ENCODE measurements around the gene GTF2H4.
"Not testable (repeated sequence)": the region's sequence is repeated elsewhere in the genome, so short reads cannot be mapped to it uniquely, and the experiment has no call there.

GTF2H4 gene

GRCh38 chr6:30895343-30895742, 12.7 kb upstream of the GTF2H4 start:
- DNase-seq (ENCODE audit: low spot score): no peak

GRCh38 chr6:30896541-30896940, 11.5 kb upstream of the GTF2H4 start:
- no peak for DNase-seq (ENCODE audit: low spot score)

DNA sequence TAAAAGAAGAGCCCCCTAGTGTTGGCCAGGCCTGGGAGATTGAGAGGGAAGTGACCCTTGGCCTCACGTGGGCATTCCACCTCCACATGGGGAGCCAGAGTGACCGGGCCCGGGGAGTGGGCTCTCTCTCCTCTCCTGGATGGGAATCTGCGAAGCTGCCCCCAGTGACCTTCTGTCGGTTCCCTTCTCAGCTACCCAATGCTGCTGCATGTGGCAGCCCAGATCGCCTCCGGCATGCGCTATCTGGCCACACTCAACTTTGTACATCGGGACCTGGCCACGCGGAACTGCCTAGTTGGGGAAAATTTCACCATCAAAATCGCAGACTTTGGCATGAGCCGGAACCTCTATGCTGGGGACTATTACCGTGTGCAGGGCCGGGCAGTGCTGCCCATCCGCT, 10.1 kb upstream of the GTF2H4 start:
- no peak for DNase-seq (ENCODE audit: low spot score)

DNA sequence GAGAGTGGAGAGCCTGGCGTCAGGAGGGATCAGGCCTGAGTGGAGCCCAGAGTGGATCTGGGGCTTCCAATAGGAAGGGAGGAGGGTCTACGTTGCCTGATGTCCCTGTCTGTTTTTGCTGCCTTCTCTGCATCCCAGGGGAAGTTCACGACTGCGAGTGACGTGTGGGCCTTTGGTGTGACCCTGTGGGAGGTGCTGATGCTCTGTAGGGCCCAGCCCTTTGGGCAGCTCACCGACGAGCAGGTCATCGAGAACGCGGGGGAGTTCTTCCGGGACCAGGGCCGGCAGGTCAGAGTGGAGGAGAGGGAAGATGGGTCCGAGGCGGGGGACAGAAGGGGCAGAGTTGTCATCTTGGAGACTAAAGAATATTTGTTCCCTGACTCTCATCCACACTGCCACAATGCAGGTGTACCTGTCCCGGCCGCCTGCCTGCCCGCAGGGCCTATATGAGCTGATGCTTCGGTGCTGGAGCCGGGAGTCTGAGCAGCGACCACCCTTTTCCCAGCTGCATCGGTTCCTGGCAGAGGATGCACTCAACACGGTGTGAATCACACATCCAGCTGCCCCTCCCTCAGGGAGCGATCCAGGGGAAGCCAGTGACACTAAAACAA, 9.2 kb upstream of the GTF2H4 start:
- DNase-seq (ENCODE audit: low spot score): no peak

DNA sequence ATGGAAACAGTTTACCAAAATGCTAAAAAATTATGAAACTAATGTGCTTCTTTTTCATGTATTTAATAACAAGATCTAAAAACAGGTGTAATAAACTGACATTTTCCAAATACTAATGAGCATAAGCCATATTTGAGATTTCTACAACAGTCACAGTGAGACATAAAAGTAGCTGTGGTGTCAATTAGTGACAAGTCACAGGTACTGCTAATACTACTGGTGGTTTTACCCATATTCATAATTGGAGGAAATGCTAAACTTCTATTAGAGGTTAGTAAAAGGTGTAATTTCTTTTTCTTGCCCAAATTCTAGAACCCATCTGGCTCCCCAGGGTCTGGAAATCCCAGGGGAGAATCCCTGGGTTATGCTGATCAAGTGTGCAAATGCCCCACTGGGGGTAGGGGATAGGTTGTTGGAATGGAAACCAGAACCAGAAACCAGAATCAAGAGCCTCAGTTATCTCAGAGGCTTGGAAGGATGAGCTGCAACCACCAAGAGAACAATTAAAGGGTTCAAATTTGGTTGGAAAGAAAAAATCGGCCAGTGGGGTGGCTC, 7.1 kb upstream of the GTF2H4 start:
- no peak for DNase-seq (ENCODE audit: low spot score)

- no peak for DNase-seq (ENCODE audit: low spot score)
Observed at GRCh38 chr6:30901436-30901835, 6.6 kb upstream of the GTF2H4 start.

GRCh38 chr6:30902196-30902595, 5.8 kb upstream of the GTF2H4 start:
- DNase-seq (ENCODE audit: low spot score): not testable (repeated sequence)

DNA sequence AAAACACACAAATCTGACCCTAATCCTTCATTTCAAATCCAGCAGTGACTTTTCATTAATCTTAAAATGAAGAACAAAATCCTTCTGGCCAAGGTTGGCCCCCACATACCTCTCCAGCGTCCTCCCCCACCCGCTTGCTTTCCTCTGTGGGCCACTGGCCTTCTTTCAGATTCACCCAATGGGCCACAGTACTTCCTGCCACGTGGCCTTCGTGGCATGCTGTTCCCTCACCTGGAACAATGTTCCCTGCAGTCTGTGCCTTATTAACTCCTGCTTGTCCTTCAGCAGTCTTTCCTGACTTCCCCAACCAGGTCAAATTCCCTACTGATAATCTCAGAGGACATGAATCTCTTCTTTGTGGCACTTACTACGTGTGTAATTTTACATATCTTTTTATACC, 5.3 kb upstream of the GTF2H4 start:
- no peak for DNase-seq (ENCODE audit: low spot score)

GRCh38 chr6:30903236-30903635, 4.8 kb upstream of the GTF2H4 start:
- no peak for DNase-seq (ENCODE audit: low spot score)

DNA sequence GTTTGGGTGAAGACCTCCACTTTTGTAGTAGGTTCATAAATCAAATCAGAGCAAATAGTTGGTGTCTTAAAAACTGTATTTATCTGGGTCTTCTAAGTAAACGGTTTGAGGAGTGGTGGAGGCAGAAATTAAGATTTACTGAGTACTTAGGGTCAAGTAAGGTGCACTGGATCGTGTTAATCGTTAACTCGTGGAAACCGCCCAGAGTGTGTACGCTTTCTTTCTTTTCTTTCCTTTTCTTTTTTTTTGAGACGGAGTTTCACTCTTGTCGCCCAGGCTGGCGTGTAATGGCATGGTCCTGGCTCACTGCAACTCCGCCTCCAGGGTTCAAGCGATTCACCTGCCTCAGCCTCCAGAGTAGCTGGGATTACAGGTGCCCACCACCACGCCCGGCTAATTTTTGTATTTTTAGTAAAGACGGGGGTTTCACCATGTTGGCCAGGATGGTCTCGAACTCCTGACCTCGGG, 683 bp upstream of the GTF2H4 start:
- not testable (repeated sequence) for DNase-seq (ENCODE audit: low spot score)

- DNase-seq (ENCODE audit: low spot score): no peak
Observed at GRCh38 chr6:30908700-30909099, 693 bp downstream of the GTF2H4 start.

DNA sequence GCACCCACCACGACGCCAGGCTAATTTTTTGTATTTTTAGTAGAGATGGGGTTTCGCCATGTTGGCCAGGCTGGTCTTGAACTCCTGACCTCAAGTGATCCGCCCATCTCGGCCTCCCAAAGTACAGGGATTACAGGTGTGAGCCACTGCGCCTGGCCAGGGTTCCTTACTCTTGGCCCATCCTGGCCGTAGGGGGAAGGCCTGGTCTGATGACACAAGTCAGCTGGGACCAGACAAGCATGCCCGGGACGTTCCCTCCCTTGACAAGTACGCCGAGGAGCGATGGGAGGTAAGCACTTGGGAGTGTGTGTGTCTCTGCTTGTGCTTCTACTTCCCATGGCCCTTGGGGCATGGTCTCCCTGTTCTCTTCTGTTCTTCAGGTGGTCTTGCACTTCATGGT, 2.5 kb downstream of the GTF2H4 start:
- not testable (repeated sequence) for DNase-seq (ENCODE audit: low spot score)

- no peak for DNase-seq (ENCODE audit: low spot score)
Observed at GRCh38 chr6:30912746-30913520, 4.9 kb downstream of the GTF2H4 start.

GRCh38 chr6:30913721-30914075, 5.7 kb downstream of the GTF2H4 start:
- DNase-seq (ENCODE audit: low spot score): no peak

DNA sequence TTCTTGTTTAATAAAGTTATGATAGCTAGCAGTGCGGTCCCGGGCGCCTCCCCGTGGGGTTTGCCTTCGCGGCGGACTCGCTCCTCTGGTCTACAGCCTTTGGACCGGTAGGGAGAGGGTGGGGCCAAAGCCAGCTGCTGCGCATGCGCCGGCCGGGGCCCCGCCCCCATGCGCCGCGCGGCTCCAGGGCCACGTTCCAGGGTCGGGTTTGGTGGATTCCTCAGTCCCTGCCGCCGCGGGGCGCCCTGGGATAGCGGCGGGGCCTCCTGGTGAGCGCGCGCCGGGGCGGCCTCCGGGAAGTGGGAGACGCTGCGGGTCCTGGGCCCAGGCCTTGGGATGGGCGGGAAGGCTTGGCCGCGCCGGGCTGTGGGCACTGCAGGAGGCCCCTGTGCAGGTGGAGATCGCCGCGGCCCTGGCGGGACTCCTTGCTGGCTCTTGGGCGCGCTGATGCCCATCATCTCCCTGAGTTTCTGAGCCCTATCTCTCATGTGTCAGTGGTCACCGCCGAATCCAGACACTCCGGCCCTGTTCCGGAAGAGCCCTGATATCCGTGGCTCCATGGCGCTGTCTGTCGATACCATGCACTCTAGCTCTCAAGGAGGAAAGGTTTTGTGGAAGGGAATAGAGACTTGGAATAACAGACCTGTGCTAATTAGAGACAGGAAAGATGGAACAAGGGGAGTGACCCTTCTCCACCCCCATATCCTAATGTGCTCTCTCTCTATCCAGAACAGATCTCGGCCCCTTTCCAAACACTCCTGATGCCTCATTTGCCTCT, 6.3 kb downstream of the GTF2H4 start, which contains the start of gene VARS2:
Gene VARS2 (plus strand): TSS at position 163 of the 778 bp plus-strand sequence. CDS start 599 bp downstream, at position 762.
- peak; percentile 96 for DNase-seq (ENCODE audit: low spot score)

GRCh38 chr6:30914854-30915590, 7.0 kb downstream of the GTF2H4 start:
- DNase-seq (ENCODE audit: low spot score): no peak

DNA sequence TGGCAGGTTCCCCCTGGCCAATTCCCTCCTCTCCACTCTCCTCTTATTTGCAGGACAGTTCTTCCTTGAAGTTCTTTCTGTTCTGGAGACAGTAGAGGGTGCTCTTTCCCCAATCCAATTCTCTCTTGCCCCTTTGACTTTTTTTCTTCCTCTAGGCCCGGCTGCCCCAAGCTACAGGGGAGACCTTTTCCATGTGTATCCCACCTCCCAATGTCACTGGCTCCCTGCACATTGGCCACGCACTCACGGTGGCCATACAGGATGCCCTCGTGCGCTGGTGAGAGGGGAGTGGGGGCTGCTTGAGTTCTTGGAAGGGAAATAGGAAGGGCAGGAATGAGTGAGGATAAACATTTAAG, 7.6 kb downstream of the GTF2H4 start:
- peak; percentile 93 for DNase-seq (ENCODE audit: low spot score)

- DNase-seq (ENCODE audit: low spot score): no peak
Observed at GRCh38 chr6:30917041-30917440, 9.0 kb downstream of the GTF2H4 start.

GRCh38 chr6:30917487-30917886, 9.5 kb downstream of the GTF2H4 start:
- no peak for DNase-seq (ENCODE audit: low spot score)

GRCh38 chr6:30918670-30919069, 10.7 kb downstream of the GTF2H4 start:
- no peak for DNase-seq (ENCODE audit: low spot score)

GRCh38 chr6:30922447-30922852, 14.4 kb downstream of the GTF2H4 start:
- no peak for DNase-seq (ENCODE audit: low spot score)
